Memory B cell (primary cell): ENCODE data around the gene ATXN7L2.
"Not testable (repeated sequence)": the region's sequence is repeated elsewhere in the genome, so short reads cannot be mapped to it uniquely, and the experiment has no call there.

Experiments
- ATAC-seq: fragments of 150-1000 bp; cut with Tn5 transposase; 2 replicates; pipeline ENCODE4 v1.10.0; 2021; ENCODE audit warnings: low read depth, mild to moderate bottlenecking, moderate library complexity
- DNase-seq, 2 donors: peaks; one replicate each; pipeline ENCODE4 v3.0.0; 2022; ENCODE audit warnings: low spot score in 2 of 2
- H3K27ac Mint-ChIP-seq: one replicate; pipeline ENCODE4 v1.8.0; 2022; ENCODE audit warnings: mild to moderate bottlenecking, moderate library complexity, mixed read lengths
- H3K27me3 Mint-ChIP-seq: one replicate; pipeline ENCODE4 v1.8.0; 2022; ENCODE audit warnings: mixed read lengths
- H3K36me3 Mint-ChIP-seq: one replicate; pipeline ENCODE4 v1.8.0; 2022; ENCODE audit warnings: mild to moderate bottlenecking, mixed read lengths
- H3K4me1 Mint-ChIP-seq: one replicate; pipeline ENCODE4 v1.8.0; 2022; ENCODE audit warnings: mixed read lengths
- H3K4me3 Mint-ChIP-seq: one replicate; pipeline ENCODE4 v1.8.0; 2022; ENCODE audit warnings: mild to moderate bottlenecking, moderate library complexity, mixed read lengths
- H3K9me3 Mint-ChIP-seq: one replicate; pipeline ENCODE4 v1.8.0; 2022; ENCODE audit warnings: mixed read lengths

Gene ATXN7L2, protein sequence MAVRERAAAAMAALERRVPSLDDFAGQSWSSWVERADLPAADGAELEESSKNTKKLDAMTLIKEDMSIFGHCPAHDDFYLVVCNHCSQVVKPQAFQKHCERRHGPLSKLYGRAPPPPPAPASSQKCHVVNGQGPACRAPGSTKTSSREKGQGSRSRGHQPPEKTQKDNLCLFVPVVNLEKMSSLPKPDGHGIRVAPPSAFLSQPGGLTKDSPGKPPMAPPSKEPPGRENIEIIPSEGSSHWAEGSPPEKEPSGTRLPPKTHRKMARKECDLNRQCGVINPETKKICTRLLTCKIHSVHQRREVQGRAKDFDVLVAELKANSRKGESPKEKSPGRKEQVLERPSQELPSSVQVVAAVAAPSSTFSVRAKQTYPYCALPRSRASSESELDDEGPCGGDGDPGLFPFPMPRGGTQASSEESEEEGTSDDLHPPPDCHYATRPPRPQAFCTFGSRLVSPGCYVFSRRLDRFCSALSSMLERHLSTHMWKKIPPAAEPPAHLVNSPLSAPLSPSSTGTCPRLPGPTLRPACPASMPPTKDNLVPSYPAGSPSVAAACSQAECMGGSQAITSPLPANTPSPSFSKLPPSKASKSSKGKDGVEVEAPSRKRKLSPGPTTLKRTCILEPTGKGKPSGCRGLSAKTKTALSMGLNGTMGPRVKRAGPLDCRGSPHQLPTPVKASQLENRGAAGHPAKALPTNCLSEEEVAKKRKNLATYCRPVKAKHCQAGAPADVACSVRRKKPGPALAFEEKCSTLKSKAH

DNA sequence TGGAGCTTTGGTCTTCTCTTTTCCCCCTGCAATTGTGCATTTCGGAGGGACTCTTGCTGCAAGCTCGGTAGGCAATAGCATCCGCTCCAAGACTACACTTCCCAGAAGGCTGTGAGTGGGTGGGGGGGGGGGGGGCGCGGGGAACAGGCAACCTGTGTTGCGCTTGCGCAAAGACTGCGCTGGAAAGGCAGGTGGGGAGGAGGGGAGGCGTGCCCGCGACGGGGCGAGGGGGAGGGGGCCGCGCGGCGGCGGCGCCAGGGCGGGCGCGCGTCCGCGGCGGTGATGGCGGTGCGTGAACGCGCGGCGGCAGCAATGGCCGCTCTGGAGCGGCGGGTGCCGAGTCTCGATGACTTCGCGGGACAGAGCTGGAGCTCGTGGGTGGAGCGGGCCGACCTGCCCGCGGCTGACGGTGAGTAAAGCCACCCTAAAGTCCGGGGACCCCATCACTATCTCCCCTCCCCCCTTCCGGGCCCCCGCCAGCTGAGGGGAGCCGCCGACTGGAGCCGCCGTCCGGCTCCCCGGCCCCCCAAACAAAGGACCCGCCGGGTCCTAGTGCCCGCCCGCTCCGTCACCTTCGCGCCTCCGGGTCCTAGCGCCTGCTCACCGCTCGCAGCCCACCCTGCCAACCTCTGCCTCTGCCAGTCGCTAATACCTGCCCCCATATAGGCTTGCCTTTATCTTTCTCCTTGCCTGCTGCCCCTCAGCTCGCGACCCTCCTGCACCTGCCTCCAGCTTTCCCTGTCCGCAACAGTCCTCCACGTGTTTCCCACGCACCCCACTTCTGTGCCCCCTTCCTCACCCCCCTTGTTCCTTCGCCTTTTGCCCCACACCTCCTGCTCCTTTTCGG is at the start of gene ATXN7L2:
Gene ATXN7L2, plus strand, starts transcription at position 234 of the 847 bp plus-strand sequence. Its CDS starts 49 bp downstream, at position 283.
- Mint-ChIP-seq H3K36me3 (no peaks in the 10 kb centered on the region), H3K9me3 (no peaks in the 10 kb centered on the region), H3K4me3 (peak within 1 kb of the TSS; percentile 96), H3K27ac (peak within 1 kb of the TSS; percentile 90), H3K27me3 (peaks cover 8% of the 10 kb centered on the region), H3K4me1 (peaks cover 24% of the 10 kb centered on the region)
- ATAC-seq (peak; percentile 79), DNase-seq (peak; percentile 90 to 91)

DNA sequence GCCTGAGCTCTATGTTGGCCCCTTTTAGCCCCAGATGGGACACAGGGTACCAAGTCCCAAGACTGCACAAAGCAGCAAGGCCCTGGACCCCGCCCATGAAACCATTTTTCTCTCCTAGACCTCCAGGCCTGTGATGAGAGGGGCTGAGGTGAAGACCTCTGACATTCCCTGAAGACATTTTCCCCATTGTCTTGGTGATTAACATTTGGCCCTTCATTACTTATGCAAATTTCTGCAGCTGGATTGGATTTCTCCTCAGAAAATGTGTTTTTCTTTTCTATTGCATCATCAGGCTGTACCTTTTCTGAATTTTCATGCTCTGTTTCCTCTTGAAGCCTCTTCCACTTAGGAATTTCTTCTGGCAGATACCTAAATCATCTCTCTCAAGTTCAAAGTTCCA is 49.2 kb upstream of the ATXN7L2 start:
- ATAC-seq, result no peak
- Mint-ChIP-seq H3K4me3 (no peak overlapping the region), H3K4me1 (no peaks in the 10 kb centered on the region), H3K27ac (no peak overlapping the region), H3K36me3 (peaks cover 6% of the 10 kb centered on the region), H3K9me3 (peaks cover 6% of the 10 kb centered on the region), H3K27me3 (peaks cover 6% of the 10 kb centered on the region)
- no peak for DNase-seq

DNA sequence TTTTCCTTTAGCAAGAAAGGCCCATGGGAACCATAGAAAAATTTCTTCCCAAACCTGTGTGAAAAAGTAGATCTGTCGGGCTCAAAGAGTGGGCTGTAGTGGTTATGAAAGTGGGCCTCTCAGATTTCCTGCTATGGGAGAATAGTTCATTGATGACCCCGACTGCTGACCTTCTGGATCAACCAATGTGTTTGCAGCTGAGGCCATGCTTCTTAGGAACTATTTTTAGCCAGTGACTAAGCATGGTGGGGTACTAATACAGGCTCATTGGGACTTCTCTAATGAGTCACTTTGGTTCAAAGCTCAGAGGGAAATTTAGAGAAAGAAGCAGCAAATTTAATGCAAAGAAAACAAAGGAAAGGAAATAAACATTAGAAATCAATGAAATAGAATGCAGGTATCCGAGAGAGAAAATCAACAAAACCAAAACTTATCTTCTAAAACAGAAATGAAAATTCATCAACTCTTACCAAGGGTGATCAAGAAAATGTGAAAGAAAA is 44.9 kb upstream of the ATXN7L2 start:
- peaks cover 6% of the 10 kb centered on the region for H3K36me3 Mint-ChIP-seq
- no peak for ATAC-seq
- H3K4me1 Mint-ChIP-seq, result no peaks in the 10 kb centered on the region
- peaks cover 6% of the 10 kb centered on the region for H3K27me3 Mint-ChIP-seq
- DNase-seq, result no peak
- H3K27ac Mint-ChIP-seq, result no peak overlapping the region
- peaks cover 6% of the 10 kb centered on the region for H3K9me3 Mint-ChIP-seq
- no peak overlapping the region for H3K4me3 Mint-ChIP-seq

DNA sequence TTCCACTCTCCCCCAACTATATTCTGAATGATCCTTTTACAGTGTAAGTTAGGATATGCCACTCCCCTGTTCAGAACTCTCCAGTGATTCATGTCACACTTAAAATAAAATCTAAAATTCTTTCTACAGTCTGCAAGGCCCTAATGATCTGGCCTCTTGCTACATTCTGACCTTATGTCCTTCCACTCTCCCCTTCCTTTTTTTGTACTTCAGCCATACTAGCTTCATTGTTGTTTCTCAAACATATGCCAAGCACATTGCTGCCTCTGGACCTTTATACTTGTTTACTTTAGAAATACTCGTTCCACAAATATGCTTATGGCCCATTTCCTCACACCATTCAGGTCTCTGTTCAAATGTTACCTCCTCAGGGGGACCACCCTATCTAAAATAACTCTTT is 42.6 kb upstream of the ATXN7L2 start:
- Mint-ChIP-seq H3K4me3 (no peak overlapping the region), H3K27ac (no peak overlapping the region), H3K9me3 (no peaks in the 10 kb centered on the region), H3K36me3 (no peaks in the 10 kb centered on the region), H3K27me3 (peaks cover 4% of the 10 kb centered on the region), H3K4me1 (no peaks in the 10 kb centered on the region)
- DNase-seq (no peak), ATAC-seq (no peak)

DNA sequence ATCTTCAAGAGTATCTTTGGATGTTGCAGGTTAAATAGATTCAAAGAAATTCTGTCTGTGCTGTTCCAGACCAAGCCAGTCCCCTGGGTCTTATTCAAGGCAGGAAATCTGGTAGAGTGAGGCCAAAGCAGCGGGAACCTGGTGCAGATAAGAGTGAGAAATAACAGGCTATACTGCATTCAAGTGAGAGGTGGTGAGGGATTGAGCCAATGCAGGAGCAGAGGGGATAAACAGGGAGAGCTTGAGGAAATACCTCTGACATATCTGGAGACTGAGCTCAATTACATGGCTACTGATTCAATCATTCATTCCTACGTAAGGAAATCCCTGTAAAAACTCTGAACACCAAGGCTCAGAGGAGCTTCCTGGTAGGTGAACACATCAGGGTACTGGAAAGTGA is 40.2 kb upstream of the ATXN7L2 start:
- peaks cover 8% of the 10 kb centered on the region for H3K27me3 Mint-ChIP-seq
- DNase-seq, result no peak
- H3K36me3 Mint-ChIP-seq, result no peaks in the 10 kb centered on the region
- ATAC-seq, result no peak
- H3K27ac Mint-ChIP-seq, result no peak overlapping the region
- H3K4me1 Mint-ChIP-seq, result no peaks in the 10 kb centered on the region
- no peaks in the 10 kb centered on the region for H3K9me3 Mint-ChIP-seq
- no peak overlapping the region for H3K4me3 Mint-ChIP-seq

DNA sequence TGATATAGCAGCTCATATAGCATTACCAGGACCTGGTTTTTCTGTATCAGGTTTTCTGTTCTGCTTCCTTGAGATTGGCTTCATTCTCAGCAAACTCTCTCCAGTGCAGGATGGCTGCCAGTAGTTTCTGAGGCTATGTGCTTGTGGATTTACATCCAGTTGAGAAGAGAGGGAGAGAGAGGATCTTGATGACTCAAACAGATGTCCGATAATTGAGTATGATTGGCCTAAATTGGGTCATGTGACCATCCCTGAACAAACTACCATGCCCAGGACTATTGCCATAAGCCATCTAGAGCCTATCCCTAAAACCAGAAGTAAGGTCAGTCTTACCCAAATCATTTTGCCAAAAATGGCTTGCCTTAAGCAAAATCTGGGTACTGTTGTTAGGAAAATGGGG is 39.4 kb upstream of the ATXN7L2 start:
- Mint-ChIP-seq H3K4me3 (no peak overlapping the region), H3K27ac (no peak overlapping the region), H3K4me1 (no peaks in the 10 kb centered on the region), H3K36me3 (no peaks in the 10 kb centered on the region), H3K27me3 (peaks cover 8% of the 10 kb centered on the region), H3K9me3 (no peaks in the 10 kb centered on the region)
- no peak for DNase-seq
- no peak for ATAC-seq

DNA sequence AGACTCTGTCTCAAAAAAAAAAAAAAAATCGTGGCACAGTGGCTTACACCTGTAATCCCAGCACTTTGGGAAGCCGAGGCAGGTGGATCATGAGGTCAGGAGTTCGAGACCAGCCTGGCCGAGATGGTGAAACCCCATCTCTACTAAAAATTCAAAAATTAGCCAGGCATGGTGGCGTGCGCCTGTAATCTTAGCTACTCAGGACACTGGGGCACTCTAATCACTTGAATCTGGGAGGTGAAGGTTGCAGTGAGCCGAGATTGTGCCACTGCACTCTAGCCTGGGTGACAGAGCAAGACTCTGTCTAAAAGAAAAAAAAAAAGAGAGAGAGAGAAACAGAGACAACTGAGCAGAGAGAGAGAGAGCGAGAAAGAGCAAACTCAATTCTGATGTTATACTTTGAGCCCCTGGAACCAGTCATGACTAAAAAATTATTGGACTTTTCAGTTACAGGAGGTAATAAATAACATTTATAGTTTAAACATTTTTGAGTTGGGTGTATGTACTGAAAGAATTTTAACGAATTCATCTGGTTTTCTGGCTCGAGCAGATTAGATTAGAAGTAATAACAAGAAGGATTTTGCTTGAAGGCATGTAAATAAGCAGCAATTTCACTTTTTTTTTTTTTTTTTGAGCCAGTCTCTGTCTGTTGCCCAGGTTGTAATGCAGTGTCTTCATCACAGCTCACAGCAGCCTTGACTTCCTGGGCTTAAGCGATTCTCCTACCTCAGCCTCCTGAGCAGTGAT is 37.6 kb upstream of the ATXN7L2 start:
- not testable (repeated sequence) for H3K9me3 Mint-ChIP-seq, H3K27ac Mint-ChIP-seq, ATAC-seq, H3K36me3 Mint-ChIP-seq, H3K4me3 Mint-ChIP-seq, DNase-seq, H3K4me1 Mint-ChIP-seq
- H3K27me3 Mint-ChIP-seq, result peaks cover 13% of the 10 kb centered on the region

DNA sequence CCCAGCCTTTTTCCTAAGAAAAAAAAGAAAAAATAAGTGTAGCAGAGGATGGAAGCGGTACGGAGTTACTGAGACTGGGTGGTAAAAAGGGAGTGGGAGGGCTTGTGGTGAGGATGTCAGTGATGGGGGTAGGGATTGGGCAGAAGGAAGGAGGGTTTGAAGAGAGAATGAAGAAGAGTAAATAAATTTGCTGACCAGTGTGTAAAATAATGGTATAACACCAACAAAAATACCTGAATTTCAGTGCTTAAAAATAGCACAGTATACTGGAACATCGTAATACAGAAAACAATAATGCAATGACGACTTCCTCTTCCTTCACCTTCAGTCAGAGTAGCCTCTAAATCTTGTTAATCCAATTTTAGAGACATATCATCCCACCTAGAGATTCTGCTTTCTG is 36.2 kb upstream of the ATXN7L2 start:
- no peak overlapping the region for H3K27ac Mint-ChIP-seq
- no peak for ATAC-seq

DNA sequence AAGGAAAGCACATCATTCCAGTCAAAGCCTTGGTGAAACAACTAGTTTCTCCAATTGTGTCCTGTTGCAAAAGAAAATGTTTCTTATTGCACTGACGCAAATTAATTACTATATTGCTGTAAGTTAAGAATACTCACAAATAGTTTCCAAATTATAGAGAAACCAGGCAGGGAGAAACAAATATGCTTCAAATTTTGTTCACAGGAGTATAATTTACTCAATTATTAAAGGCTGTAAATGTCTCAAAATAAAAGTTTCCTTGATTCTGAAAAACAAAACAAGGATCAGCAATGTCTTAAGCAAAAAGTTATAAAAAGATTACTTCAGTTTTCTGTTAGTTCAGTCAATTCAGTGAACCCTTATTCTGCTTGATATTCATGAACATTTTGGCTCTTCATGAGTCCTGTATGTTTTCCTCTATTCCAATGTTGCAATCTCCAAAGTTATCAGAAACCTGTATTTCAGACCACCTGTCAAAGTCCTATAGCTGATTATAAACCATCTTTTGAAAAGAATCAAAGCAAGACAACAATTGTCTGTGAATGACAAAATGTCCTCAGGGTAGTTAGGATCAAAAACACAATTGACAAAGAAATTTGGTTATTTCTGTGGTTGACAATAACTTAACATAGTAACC is 29.1 kb upstream of the ATXN7L2 start:
- Mint-ChIP-seq H3K9me3 (peaks cover 8% of the 10 kb centered on the region), H3K4me1 (no peaks in the 10 kb centered on the region), H3K36me3 (no peaks in the 10 kb centered on the region), H3K4me3 (no peak overlapping the region), H3K27ac (no peak overlapping the region), H3K27me3 (peaks cover 15% of the 10 kb centered on the region)
- DNase-seq, result no peak
- ATAC-seq, result no peak

More for the DNA sequence above, 36.2 kb upstream of the ATXN7L2 start:
- Mint-ChIP-seq H3K36me3 (no peaks in the 10 kb centered on the region), H3K9me3 (no peaks in the 10 kb centered on the region), H3K4me3 (no peak overlapping the region), H3K4me1 (no peaks in the 10 kb centered on the region), H3K27me3 (peaks cover 17% of the 10 kb centered on the region)
- DNase-seq, result no peak

DNA sequence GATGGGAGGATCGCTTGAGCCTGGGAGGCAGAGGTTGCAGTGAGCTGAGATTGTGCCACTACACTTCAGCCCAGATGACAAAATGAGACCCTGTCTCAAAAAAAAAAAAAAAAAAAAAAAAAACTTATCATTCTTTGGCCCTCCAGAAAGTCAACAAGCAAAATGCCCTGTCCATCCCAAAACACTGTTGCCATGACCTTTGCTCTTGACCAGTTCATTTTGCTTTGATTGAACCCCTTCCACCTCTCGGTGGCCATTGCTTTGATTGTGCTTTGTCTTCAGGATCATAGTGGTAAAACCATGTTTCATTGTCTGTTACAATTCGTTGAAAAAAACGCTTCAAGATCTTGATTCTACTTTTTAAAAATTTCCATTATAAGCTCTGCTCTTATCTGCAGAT is 25.9 kb upstream of the ATXN7L2 start:
- no peak overlapping the region for H3K27ac Mint-ChIP-seq
- DNase-seq, result no peak
- H3K4me1 Mint-ChIP-seq, result no peaks in the 10 kb centered on the region
- no peak overlapping the region for H3K4me3 Mint-ChIP-seq
- H3K27me3 Mint-ChIP-seq, result peaks cover 12% of the 10 kb centered on the region
- peaks cover 8% of the 10 kb centered on the region for H3K9me3 Mint-ChIP-seq
- no peaks in the 10 kb centered on the region for H3K36me3 Mint-ChIP-seq
- ATAC-seq, result no peak

DNA sequence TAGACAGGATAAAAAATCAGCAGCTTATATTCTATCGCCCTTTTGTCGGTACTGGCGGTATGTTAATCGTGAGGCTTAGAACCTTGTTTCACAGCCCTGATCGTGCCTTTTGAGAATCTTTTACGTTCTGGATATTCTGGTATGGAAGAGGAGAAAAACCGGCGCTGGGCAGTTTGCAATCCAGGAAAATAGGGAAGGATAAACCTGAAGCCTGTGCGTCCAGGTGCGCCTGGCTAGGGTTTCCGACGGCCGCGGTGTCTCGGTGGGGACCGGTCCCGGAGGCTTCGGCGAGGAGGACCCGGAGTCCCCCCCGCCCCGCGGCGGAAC is 17.6 kb upstream of the ATXN7L2 start:
- Mint-ChIP-seq H3K27me3 (peaks cover 27% of the 10 kb centered on the region), H3K9me3 (no peaks in the 10 kb centered on the region), H3K4me3 (peak overlapping the region; percentile 3), H3K36me3 (no peaks in the 10 kb centered on the region), H3K4me1 (no peaks in the 10 kb centered on the region), H3K27ac (no peak overlapping the region)
- ATAC-seq (no peak), DNase-seq (no peak)

DNA sequence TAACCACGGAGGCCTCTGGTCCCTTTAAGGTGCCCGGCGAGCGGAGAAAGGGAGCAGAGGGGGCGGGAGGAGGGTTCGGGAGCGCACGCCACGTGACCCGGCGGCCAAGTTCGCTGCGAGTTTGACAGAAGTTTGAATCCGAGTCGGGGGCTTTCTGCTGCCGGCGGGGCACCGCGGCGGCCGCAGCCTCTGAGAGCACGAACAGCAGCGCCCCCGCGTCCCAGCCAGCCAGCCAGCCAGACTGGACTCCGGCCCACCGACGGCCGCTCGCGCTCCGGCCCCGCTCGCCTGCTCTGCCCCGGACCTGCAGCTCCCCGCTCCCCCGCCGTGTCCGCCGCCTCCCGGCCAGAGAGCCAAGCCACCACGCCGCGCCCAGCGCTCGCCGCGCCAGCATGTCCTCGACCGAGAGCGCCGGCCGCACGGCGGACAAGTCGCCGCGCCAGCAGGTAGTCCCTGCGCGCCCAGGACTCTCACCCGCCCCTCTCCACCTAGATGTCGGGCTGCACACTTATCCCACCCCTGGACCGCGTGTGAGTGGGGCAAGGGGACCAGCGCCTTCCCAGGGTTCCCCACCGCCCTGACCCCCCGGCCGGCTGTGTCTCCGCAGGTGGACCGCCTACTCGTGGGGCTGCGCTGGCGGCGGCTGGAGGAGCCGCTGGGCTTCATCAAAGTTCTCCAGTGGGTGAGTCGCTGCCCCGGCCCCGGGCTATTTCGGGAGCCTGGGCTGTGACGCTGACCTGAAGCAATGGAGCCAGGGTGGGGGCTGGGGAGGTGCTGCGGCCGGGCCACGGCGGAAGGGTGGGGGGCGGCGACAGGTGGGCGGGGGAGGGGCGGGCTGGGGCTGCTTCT is 17.0 kb upstream of the ATXN7L2 start, which contains the start of gene SYPL2:
Gene SYPL2, plus strand, starts transcription at position 95 of the 849 bp plus-strand sequence. Its CDS starts 298 bp downstream, at position 393.
- H3K27ac Mint-ChIP-seq, result no peak within 1 kb of the TSS
- ATAC-seq (peak; percentile 32), DNase-seq (no peak)
- H3K4me1 Mint-ChIP-seq, result no peaks in the 10 kb centered on the region
- peak within 1 kb of the TSS; percentile 30 for H3K4me3 Mint-ChIP-seq
- no peaks in the 10 kb centered on the region for H3K36me3 Mint-ChIP-seq
- peaks cover 28% of the 10 kb centered on the region for H3K27me3 Mint-ChIP-seq
- H3K9me3 Mint-ChIP-seq, result no peaks in the 10 kb centered on the region
